Parathyroid adenoma (tissue), 2 donors: ENCODE measurements around the gene KIF26A.

Experiments used
- H2AFZ ChIP-seq: fragments of 300-600 bp; sonication (generic); one replicate; pipeline ENCODE4 v1.7.0; 2017; ENCODE audit warnings: antibody characterized with exemption, mild to moderate bottlenecking
- H3K27ac ChIP-seq: fragments of 300-600 bp; sonication (generic); one replicate; pipeline ENCODE4 v1.7.0; 2017
- H3K27me3 ChIP-seq: fragments of 300-600 bp; sonication (generic); one replicate; pipeline ENCODE4 v1.7.0; 2017; ENCODE audit warnings: low read length; ENCODE audit not compliant: control insufficient read depth, insufficient read depth
- H3K36me3 ChIP-seq: fragments of 300-600 bp; sonication (generic); one replicate; pipeline ENCODE4 v1.7.0; 2017; ENCODE audit warnings: low read length; ENCODE audit not compliant: control insufficient read depth, insufficient read depth
- H3K4me1 ChIP-seq: fragments of 300-600 bp; sonication (generic); one replicate; pipeline ENCODE4 v1.7.0; 2017; ENCODE audit warnings: control low read depth
- H3K4me2 ChIP-seq: fragments of 300-600 bp; sonication (generic); one replicate; pipeline ENCODE4 v1.7.0; 2017; ENCODE audit warnings: low read length
- H3K4me3 ChIP-seq: fragments of 300-600 bp; sonication (generic); one replicate; pipeline ENCODE4 v1.7.0; 2017; ENCODE audit warnings: low read depth, low read length
- H3K79me2 ChIP-seq: fragments of 300-600 bp; sonication (generic); one replicate; pipeline ENCODE4 v1.7.0; 2017; ENCODE audit warnings: control low read depth
- H3K9ac ChIP-seq: fragments of 300-600 bp; sonication (generic); one replicate; pipeline ENCODE4 v1.7.0; 2017; ENCODE audit warnings: mild to moderate bottlenecking
- H3K9me3 ChIP-seq: fragments of 300-600 bp; sonication (generic); one replicate; pipeline ENCODE4 v1.7.0; 2017; ENCODE audit warnings: low read length; ENCODE audit not compliant: control insufficient read depth
- CTCF ChIP-seq: fragments of 300-600 bp; sonication (generic); IDR thresholded peaks from one replicate; pipeline ENCODE4 v1.7.0; 2017; ENCODE audit warnings: antibody characterized with exemption, mild to moderate bottlenecking
- donor health status: primary hyperparathyroidism.

KIF26A gene

GRCh38 chr14:104187121-104187889 is 48.9 kb downstream of the KIF26A start:
- Histone ChIP-seq H3K27me3 (no peaks in the 10 kb centered on the region), H3K4me2 (no peak overlapping the region), H3K9ac (no peak overlapping the region), H3K79me2 (no peaks in the 10 kb centered on the region), H2AFZ (no peak overlapping the region), H3K4me3 (no peak overlapping the region), H3K4me1 (no peaks in the 10 kb centered on the region), H3K36me3 (no peaks in the 10 kb centered on the region), H3K9me3 (no peaks in the 10 kb centered on the region), H3K27ac (no peak overlapping the region)
- TF ChIP-seq CTCF: no peak

GRCh38 chr14:104187931-104188726 is 49.7 kb downstream of the KIF26A start:
- Histone ChIP-seq H3K9ac (no peak overlapping the region), H3K4me2 (no peak overlapping the region), H3K9me3 (no peaks in the 10 kb centered on the region), H3K36me3 (no peaks in the 10 kb centered on the region), H3K27ac (no peak overlapping the region), H2AFZ (no peak overlapping the region), H3K27me3 (no peaks in the 10 kb centered on the region), H3K79me2 (no peaks in the 10 kb centered on the region), H3K4me1 (no peaks in the 10 kb centered on the region), H3K4me3 (no peak overlapping the region)
- TF ChIP-seq CTCF: no peak

GRCh38 chr14:104188727-104189400 is 50.5 kb downstream of the KIF26A start:
- no peak overlapping the region for H2AFZ ChIP-seq
- H3K4me3 ChIP-seq: no peak overlapping the region
- H3K27me3 ChIP-seq: no peaks in the 10 kb centered on the region
- H3K79me2 ChIP-seq: no peaks in the 10 kb centered on the region
- H3K4me1 ChIP-seq: no peaks in the 10 kb centered on the region
- no peak overlapping the region for H3K4me2 ChIP-seq
- H3K36me3 ChIP-seq: no peaks in the 10 kb centered on the region
- H3K9me3 ChIP-seq: no peaks in the 10 kb centered on the region
- H3K27ac ChIP-seq: no peak overlapping the region
- TF ChIP-seq CTCF: no peak
- no peak overlapping the region for H3K9ac ChIP-seq

GRCh38 chr14:104189629-104190335 is 51.4 kb downstream of the KIF26A start:
- Histone ChIP-seq H2AFZ (no peak overlapping the region), H3K4me2 (no peak overlapping the region), H3K27me3 (no peaks in the 10 kb centered on the region), H3K4me1 (no peaks in the 10 kb centered on the region), H3K27ac (no peak overlapping the region), H3K79me2 (no peaks in the 10 kb centered on the region), H3K9me3 (no peaks in the 10 kb centered on the region), H3K4me3 (no peak overlapping the region), H3K36me3 (no peaks in the 10 kb centered on the region), H3K9ac (no peak overlapping the region)
- TF ChIP-seq CTCF: no peak
